ENCODE data around the gene LCP1. TPM values are rescaled to one million over a fixed set of nuclear protein-coding genes. Genes with fewer than 3 reads are reported as not detected.
A peak's percentile ranks its signal among the peaks of the same experiment; 100 is the strongest.
"Not testable (repeated sequence)": the region's sequence is repeated elsewhere in the genome, so short reads cannot be mapped to it uniquely, and the experiment has no call there.

The LCP1 gene, protein sequence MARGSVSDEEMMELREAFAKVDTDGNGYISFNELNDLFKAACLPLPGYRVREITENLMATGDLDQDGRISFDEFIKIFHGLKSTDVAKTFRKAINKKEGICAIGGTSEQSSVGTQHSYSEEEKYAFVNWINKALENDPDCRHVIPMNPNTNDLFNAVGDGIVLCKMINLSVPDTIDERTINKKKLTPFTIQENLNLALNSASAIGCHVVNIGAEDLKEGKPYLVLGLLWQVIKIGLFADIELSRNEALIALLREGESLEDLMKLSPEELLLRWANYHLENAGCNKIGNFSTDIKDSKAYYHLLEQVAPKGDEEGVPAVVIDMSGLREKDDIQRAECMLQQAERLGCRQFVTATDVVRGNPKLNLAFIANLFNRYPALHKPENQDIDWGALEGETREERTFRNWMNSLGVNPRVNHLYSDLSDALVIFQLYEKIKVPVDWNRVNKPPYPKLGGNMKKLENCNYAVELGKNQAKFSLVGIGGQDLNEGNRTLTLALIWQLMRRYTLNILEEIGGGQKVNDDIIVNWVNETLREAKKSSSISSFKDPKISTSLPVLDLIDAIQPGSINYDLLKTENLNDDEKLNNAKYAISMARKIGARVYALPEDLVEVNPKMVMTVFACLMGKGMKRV
- total RNA-seq: 5.3 TPM

DNA sequence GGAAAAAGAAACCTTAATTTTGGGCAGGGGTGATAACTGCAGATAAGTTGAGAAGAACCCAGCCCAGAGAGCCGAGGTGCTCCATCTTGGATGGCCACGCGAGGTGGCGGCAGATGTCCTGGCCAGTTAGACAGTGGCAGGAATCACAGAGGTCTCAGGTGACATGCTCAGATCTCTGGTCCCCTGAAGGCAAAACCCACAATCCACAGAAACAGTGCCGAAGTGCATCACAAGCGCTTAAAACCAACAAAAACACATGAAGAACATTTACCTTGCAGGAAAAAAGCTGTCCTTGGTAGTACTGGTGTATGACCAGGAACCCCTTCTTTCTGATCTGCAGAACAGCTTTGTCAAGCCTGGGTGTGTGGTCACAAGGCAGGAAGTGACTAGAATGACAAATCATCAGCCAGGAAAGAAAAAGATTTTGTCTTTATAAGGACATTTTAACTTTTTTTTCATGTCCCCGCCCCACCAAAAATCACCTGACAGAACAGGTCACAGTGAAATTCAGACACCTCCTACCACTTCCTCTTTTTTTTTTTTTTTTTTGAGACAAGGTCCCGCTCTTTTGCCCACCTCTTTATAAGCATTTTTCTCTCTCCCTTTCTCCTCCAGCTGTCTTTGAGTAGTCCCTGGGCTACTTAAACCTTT, at the start of gene LCP1:
LCP1 (minus strand) TSS at position 338 of the 651 bp plus-strand sequence. CDS start 22,515 bp downstream, outside the sequence.
- peak; percentile 69 for ATAC-seq

DNA sequence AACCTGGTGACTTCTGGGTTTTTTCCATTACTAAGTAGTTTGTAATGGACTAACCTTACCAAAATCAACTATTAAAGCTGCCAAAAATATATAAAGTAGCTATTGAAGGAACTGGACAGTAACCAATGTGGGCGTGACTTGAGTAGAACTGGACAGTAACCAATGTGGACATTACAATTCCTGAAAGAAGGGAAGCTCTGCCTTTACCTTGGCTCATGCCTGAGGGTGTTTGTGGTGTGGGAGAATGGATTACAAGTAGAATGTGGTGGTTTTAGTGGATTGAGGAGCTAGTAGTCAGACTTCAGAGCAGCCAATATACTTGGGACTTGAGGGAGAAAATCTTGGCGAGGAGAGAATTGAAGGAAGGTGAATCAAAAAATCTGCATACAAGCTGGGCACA, 47.3 kb upstream of the LCP1 start:
- no peak for ATAC-seq

DNA sequence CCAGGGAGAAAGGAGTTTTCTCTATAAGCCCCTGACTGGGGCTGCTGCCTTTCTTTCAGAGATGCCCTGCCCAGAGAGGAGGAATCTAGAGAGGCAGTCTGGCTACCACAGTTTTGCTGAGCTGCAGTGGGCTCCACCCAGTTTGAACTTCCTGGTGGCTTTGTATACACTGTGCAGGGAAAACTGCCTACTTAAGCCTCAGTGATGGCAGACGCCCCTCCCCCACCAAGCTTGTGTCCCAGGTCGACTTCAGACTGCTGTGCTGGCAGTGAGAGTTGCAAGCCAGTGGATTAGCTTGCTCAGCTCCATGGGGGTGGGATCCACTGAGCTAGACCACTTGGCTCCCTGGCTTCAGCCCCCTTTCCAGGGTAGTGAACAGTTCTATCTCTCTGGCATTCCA, 38.3 kb upstream of the LCP1 start:
- not testable (repeated sequence) for ATAC-seq

DNA sequence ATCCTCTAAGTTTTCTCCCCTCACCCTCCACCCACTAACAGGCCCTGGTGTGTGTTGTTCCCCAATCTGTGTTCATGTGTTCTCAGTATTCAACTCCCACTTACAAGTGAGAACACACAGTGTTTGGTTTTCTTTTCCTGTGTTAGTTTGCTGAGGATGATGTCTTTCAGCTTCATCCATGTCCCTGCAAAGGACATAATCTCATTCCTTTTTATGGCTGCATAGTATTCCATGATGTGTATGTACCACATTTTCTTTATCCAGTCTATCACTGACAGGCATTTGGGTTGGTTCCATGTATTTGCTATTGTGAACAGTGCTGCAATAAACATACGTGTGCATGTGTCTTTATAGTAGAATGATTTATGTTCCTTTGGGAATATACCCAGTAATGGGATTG, 32.8 kb upstream of the LCP1 start:
- not testable (repeated sequence) for ATAC-seq

DNA sequence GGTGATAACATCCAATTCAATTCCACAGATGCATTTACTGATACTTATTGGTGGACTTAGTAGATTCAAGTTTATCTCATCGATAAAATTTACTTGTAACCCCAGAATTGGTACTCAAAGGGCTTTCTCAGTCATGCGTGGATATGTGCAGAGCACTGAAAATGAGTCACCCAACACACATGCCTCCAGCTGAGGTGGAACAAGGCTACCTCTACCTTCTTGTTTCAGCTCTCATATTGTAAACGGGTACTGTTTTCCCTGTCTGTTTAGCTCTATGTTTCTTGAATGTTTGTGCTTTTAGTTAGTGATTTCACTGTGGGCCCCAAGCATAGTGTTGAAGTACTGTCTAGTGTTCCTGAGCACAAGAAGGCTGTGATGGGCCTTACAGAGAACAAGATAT, 31.3 kb upstream of the LCP1 start:
- no peak for ATAC-seq

DNA sequence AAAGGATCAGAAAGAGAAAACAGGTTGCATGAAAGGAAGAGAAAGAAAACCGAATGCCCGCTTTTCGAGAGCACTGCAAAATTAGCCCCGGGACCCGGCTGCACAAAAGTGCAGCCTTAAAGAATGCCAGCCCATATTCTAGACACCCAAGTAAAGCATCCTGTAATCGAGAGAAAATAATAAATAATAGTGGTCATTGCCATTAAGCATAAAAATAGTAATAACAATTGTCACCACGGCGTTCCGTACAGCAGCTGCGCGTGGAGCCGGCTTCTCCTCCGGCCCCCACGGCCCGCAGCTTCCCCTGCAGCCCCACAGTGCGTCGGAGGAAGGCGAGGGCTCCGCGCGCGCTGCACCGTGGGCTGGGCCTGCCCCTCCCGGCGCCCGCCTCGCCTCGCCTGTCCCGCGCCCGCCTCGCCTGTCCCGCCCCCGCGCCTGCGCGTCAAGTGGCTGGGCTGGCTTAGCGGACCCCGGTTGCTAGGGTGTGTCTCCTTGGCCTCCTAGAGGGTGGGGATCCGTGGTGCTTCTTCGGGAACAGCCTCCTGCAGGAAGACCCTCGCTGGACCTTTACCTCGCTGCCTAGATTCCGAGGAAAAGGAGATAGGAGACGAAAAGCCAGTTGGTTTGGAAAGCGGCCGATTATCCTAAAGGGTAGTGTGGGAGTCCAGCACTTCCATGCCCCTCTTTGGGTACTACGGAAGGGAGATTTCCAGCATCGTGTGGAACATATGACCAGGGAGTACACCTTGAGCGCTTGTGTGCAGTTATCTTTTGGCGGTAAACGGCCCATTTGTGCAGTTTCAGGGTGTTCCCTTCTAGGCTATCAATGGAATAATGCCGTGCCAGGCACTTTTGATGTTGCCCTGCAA, 29.7 kb upstream of the LCP1 start, which contains the start of gene LRRC63:
LRRC63 (plus strand) TSS at position 446 of the 869 bp plus-strand sequence. CDS start 1,107 bp downstream, outside the sequence.
- ATAC-seq: peak; percentile 87

GRCh38 chr13:46211116-46211482, 29.1 kb upstream of the LCP1 start:
- ATAC-seq: no peak

DNA sequence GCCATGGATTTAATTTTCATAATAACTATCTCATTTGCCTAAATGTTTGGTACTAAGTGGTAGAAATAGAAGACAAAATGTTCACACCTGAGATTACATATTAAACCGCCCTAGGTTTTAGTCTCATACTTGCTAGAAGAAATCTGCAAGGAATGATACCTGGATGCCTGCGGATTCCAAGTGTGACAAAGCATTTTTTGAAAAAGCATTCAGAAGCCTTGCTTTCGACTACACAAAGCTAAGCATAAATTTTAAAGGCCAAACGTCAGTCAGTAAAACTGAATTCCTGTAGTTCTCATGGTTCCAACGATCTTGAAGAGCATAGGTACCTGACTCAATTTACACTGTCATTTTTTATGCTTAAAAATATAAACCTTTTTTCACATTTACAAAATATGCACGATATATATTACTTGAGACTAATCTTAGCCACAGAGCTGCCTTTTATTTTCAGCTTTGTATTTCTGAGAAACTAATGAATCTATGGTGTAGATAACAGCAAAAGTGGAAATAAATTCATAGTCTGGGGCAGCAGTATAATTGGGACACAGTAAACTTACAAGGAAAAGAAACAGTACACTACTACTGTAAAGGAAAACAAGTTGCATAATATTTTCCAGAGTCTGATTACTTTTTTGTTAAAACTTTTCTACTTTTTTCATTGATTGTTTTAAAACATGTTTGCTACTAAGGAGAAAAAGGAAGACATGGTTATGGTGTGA, 28.5 kb upstream of the LCP1 start:
- no peak for ATAC-seq

DNA sequence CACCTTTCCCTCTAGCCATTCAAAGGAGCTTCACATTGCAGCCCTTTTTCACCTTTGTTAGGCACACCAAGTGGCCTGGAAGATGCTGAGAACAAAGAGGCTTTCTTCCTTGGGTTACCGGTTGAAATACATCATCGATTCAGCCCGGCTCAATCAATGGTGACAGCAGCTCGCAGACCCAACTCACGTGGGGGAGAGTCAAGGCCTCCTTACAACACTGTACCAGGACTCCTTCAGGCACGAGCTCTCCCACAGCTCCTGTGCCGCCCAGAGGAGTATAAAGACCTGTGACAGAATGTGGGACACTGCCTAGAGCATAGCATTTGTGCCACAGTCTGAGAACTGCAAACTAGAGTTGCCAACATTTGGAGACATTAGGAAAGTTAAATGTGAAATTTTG, 25.9 kb upstream of the LCP1 start:
- no peak for ATAC-seq

DNA sequence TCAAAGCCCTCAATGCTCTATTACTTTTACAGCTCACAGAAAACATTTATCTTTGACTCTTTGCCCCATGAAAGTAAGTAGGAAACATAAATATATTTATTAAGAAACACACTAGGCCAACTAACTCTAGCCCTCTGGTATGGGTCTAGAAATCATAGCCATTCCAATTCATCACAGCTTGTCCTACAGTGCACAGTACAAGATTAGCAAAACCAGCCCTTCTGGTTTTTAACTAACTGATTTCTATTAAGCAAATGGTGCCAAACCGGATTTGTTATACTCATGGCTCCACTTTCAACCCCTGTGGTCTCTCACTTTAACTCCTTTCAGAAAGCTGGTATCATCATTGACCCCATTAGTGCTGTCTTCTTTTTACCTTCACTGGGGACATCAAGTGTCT, 24.2 kb upstream of the LCP1 start:
- ATAC-seq: peak; percentile 56

DNA sequence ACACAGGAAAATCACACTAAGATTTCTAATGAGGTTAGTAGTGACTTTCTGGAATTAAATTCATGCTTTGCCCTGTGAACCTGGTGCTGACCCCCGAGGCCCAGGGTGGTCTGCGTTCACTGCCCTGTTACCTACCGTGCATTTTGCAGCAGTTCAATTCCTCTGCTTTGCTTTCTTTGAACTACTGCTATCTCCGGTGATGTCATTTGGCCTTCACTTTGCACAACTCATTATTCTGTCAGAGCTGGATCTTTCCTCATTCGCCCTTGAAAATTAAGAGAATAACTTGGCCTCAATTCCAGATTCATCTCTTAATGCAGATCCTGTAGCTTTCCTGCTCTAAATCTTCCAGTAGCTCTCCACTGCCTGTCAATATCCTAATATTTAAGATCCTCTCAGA, 21.0 kb upstream of the LCP1 start:
- ATAC-seq: no peak

DNA sequence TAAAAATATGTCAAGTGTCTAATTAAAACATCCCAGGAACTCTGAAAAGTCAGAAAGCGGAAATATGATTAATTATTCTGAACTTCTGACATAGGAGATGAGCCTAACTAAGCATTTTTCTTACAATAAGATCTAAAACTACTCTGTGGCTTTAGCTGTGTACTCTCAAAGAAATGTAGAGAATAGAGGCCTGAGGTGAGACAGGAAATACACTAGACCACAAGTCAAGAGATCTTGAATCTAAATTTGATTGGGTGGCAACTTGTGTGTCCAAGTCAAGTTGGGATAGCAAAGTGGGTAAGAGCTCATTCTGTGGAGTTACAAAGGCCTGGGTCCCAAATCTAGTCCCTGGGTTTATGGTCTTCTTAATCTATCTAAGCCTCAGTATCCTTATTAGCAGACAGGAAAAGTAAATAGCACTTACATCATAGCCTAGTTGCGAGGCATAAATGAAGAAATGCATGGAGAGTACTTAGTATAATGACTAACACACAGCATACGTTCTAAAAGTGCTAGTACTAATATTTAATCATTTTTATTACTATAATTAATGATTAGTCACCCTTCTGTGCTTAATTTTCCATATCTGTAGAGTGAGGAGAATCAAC, 20.3 kb upstream of the LCP1 start:
- ATAC-seq: no peak

GRCh38 chr13:46198696-46199193, 16.8 kb upstream of the LCP1 start:
- no peak for ATAC-seq

- no peak for ATAC-seq
Observed at GRCh38 chr13:46197299-46198048, 15.5 kb upstream of the LCP1 start.

- ATAC-seq: no peak
Observed at GRCh38 chr13:46195016-46195415, 13.0 kb upstream of the LCP1 start.

- ATAC-seq: no peak
Observed at GRCh38 chr13:46192412-46192811, 10.4 kb upstream of the LCP1 start.

DNA sequence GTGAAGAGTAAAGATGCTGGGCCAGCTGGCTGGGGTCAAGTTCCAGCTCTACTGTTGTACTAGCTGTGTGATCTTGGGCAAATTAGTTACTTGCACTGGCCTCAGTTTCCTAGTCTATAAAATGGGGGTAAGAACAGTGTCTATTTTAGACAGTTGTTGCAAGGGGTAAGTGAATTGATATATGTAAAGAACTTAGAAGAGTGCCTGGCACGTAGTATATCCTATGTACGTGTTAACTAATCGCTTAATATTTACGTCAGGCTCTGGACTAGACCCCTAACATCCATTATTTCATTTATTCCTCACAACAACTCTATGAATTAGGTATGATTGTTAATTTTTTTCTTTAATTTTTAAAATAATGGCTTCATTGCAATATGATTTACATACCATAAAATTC, 3.7 kb upstream of the LCP1 start:
- no peak for ATAC-seq

DNA sequence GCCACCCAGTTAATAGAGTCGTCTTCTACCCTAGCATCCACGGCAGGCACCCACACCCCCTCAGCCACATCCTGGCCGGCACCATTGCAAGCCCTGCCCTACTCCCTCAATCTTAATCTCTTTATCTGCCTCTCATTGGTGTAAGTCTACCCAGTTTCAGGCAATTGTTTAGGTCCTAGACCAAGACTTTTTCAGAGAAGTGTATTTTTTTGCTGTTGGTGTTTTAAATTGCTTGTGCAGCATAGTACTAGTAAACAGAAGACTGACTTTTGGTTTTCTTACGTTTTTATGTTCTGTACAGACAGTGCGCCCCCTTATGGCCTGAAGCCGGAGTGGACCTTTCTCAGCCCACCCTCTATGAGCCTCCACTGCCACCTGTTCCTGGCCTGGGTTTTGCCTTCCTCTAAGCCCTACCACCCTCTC, 2.3 kb upstream of the LCP1 start:
- peak; percentile 59 for ATAC-seq

DNA sequence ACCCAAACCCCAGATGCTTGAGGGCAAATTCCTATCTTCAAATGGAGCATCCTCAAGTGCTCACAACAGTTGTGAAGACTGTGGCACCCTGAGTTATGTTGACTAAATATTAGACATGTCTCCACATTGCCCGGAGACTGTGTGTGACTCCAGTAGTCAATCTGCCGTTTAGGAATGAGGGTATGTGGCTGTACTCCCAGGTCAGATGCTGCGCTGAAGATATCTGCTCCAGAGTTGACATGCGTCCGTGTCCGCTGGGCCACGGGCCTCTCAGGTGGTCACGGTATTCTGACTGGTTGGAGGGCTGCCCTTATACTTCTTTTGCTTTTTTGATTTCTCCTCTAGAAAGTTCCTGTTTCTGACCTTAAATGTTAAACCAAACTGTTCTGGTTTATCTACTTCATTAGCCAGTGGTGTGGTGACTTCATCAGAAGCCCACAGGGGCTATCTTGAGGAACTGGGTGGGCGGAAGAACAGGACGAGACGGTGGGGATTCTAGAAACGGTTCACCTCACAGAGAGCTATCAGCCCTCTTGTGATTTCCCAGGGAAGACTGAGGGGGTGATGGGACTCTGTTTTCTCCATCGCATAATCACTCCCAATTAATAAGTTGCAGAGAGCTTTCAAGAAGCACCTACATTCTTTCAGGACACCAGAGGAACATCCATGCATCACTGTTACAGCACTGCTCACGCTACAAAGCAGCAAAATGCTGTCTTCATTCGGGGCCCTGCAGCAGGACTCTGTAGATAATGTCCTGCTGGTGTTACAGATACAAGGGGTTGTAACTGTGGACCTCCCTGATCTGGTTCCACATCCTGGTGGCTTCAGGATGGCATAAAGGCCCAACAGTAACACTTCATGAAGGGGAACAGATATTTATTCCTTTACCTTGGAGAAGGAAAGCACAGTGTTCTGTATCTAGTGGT, 1.3 kb upstream of the LCP1 start:
- ATAC-seq: no peak

Data from esophagus mucosa (tissue), 1 donor.